GM12892 (cell line): ENCODE measurements around the gene ZFX.

Source experiments
- POLR2A ChIP-seq: IDR thresholded peaks from 2 replicates; pipeline ENCODE4 v1.6.1; 2011; ENCODE audit warnings: low read depth, low read length, control low read depth
- POLR2AphosphoS5 ChIP-seq: IDR thresholded peaks from 2 replicates; pipeline ENCODE4 v1.6.1; 2011; ENCODE audit warnings: low read depth, low read length, control low read depth
- TAF1 ChIP-seq: IDR thresholded peaks from 2 replicates; pipeline ENCODE4 v1.6.1; 2011; ENCODE audit warnings: low read depth, mild to moderate bottlenecking, control low read depth, low read length, borderline replicate concordance

GRCh38 chrX:24243692-24244091, 94.2 kb downstream of the ZFX start:
- TF ChIP-seq POLR2A: no peak
- no peak for TF ChIP-seq TAF1
- TF ChIP-seq POLR2AphosphoS5: no peak
